Mononuclear cell (primary cell): Measurements from ENCODE around the gene FAM24B. TPM values are rescaled to one million over a fixed set of nuclear protein-coding genes. Genes with fewer than 3 reads are reported as not detected.
"Not testable (repeated sequence)": the region's sequence is repeated elsewhere in the genome, so short reads cannot be mapped to it uniquely, and the experiment has no call there.

ENCODE experiments used
- H3K27me3 ChIP-seq: 2 replicates; pipeline ENCODE4 v1.6.0; 2011; ENCODE audit warnings: low read length, control low read depth; ENCODE audit not compliant: insufficient read depth
- H3K4me1 ChIP-seq: 2 replicates; pipeline ENCODE4 v1.5.1; 2011; ENCODE audit warnings: mild to moderate bottlenecking, low read length, control low read depth; ENCODE audit not compliant: insufficient read depth
- H3K4me3 ChIP-seq: 2 replicates; pipeline ENCODE4 v1.5.1; 2011; ENCODE audit warnings: mild to moderate bottlenecking, low read length, moderate library complexity
- H3K9me3 ChIP-seq: 2 replicates; pipeline ENCODE4 v1.5.1; 2011; ENCODE audit warnings: low read depth, mild to moderate bottlenecking, control low read depth, low read length
- total RNA-seq: library from RNA; depleted of rRNA; stranded (reverse); fragments of >200 nt; gene quantifications from one replicate; pipeline ENCODE4 v1.2.3, GENCODE V29; 2012

FAM24B gene
- total RNA-seq, 1 donor, result 6.9 TPM

GRCh38 chr10:122866757-122867482 is 12.5 kb downstream of the FAM24B start:
- not testable (repeated sequence) for H3K4me1 ChIP-seq, H3K27me3 ChIP-seq, H3K9me3 ChIP-seq, H3K4me3 ChIP-seq

GRCh38 chr10:122864901-122865300 is 14.5 kb downstream of the FAM24B start:
- Histone ChIP-seq H3K4me3 (no peak overlapping the region), H3K9me3 (no peaks in the 10 kb centered on the region), H3K4me1 (no peaks in the 10 kb centered on the region), H3K27me3 (no peaks in the 10 kb centered on the region)

GRCh38 chr10:122864194-122864592 is 15.2 kb downstream of the FAM24B start:
- H3K4me1 ChIP-seq, result no peaks in the 10 kb centered on the region
- H3K27me3 ChIP-seq, result no peaks in the 10 kb centered on the region
- H3K9me3 ChIP-seq, result no peaks in the 10 kb centered on the region
- no peak overlapping the region for H3K4me3 ChIP-seq

- no peaks in the 10 kb centered on the region for H3K27me3 ChIP-seq
- H3K4me1 ChIP-seq, result no peaks in the 10 kb centered on the region
- H3K9me3 ChIP-seq, result no peaks in the 10 kb centered on the region
- no peak overlapping the region for H3K4me3 ChIP-seq
Observed at GRCh38 chr10:122863216-122864193, 15.9 kb downstream of the FAM24B start.

GRCh38 chr10:122861711-122862161 is 17.6 kb downstream of the FAM24B start:
- Histone ChIP-seq H3K27me3 (no peaks in the 10 kb centered on the region), H3K4me3 (no peak overlapping the region), H3K9me3 (no peaks in the 10 kb centered on the region), H3K4me1 (no peaks in the 10 kb centered on the region)

- H3K27me3 ChIP-seq, result no peaks in the 10 kb centered on the region
- H3K9me3 ChIP-seq, result no peaks in the 10 kb centered on the region
- H3K4me1 ChIP-seq, result no peaks in the 10 kb centered on the region
- H3K4me3 ChIP-seq, result no peak overlapping the region
Observed at GRCh38 chr10:122859527-122859926, 19.9 kb downstream of the FAM24B start.

- H3K4me1 ChIP-seq, H3K27me3 ChIP-seq, H3K4me3 ChIP-seq, H3K9me3 ChIP-seq: not testable (repeated sequence)
Observed at GRCh38 chr10:122858042-122858441, 21.3 kb downstream of the FAM24B start.

GRCh38 chr10:122856902-122857301 is 22.5 kb downstream of the FAM24B start:
- Histone ChIP-seq H3K9me3 (no peaks in the 10 kb centered on the region), H3K27me3 (no peaks in the 10 kb centered on the region), H3K4me1 (no peaks in the 10 kb centered on the region), H3K4me3 (no peak overlapping the region)

GRCh38 chr10:122855745-122856144 is 23.6 kb downstream of the FAM24B start:
- H3K9me3 ChIP-seq, result no peaks in the 10 kb centered on the region
- H3K4me1 ChIP-seq, result no peaks in the 10 kb centered on the region
- H3K4me3 ChIP-seq, result no peak overlapping the region
- H3K27me3 ChIP-seq, result no peaks in the 10 kb centered on the region

GRCh38 chr10:122854648-122855047 is 24.7 kb downstream of the FAM24B start:
- H3K27me3 ChIP-seq, result no peaks in the 10 kb centered on the region
- H3K4me3 ChIP-seq, result no peak overlapping the region
- no peaks in the 10 kb centered on the region for H3K4me1 ChIP-seq
- no peaks in the 10 kb centered on the region for H3K9me3 ChIP-seq

- Histone ChIP-seq H3K4me3 (no peak overlapping the region), H3K4me1 (no peaks in the 10 kb centered on the region), H3K9me3 (no peaks in the 10 kb centered on the region), H3K27me3 (no peaks in the 10 kb centered on the region)
Observed at GRCh38 chr10:122853665-122854313, 25.6 kb downstream of the FAM24B start.

GRCh38 chr10:122852261-122852660 is 27.1 kb downstream of the FAM24B start:
- Histone ChIP-seq H3K4me3 (no peak overlapping the region), H3K4me1 (no peaks in the 10 kb centered on the region), H3K27me3 (no peaks in the 10 kb centered on the region), H3K9me3 (no peaks in the 10 kb centered on the region)

- Histone ChIP-seq H3K9me3 (no peaks in the 10 kb centered on the region), H3K4me1 (no peaks in the 10 kb centered on the region), H3K27me3 (no peaks in the 10 kb centered on the region), H3K4me3 (no peak overlapping the region)
Observed at GRCh38 chr10:122850705-122851640, 28.4 kb downstream of the FAM24B start.

- no peaks in the 10 kb centered on the region for H3K4me1 ChIP-seq
- H3K27me3 ChIP-seq, result no peaks in the 10 kb centered on the region
- no peak overlapping the region for H3K4me3 ChIP-seq
- no peaks in the 10 kb centered on the region for H3K9me3 ChIP-seq
Observed at GRCh38 chr10:122849900-122850605, 29.3 kb downstream of the FAM24B start.
